ENCODE measurements around the gene ZNF667.

GRCh38 chr19:56393119-56394012 lies 83.8 kb downstream of the ZNF667 start, which contains the start of gene ZNF582:
- TF ChIP-seq CTCF (IDR thresholded peaks at IDR 0.05): peak; percentile 88
- no peak for TF ChIP-seq EZH2 (IDR thresholded peaks at IDR 0.05; ENCODE audit: borderline replicate concordance, insufficient read depth, low read depth, low read length, poor library complexity, severe bottlenecking)
